Liver (tissue), 3 donors: ENCODE measurements around the gene ZNF536.

Source experiments
- EGR1 ChIP-seq, 2 donors: IDR thresholded peaks; 2 replicates each; pipeline ENCODE4 v1.6.1; 2016 to 2018; ENCODE audit warnings: antibody characterized with exemption in 2 of 2, low read depth in 2 of 2
- FOXA1 ChIP-seq: IDR thresholded peaks from 2 replicates; pipeline ENCODE4 v1.6.1; 2016; ENCODE audit warnings: antibody characterized with exemption
- GABPA ChIP-seq, 2 donors: IDR thresholded peaks in 1 of 2; conservative IDR thresholded peaks in 1 of 2; 2 replicates each; pipeline ENCODE4 v1.6.1; 2016; ENCODE audit warnings: antibody characterized with exemption in 2 of 2, mild to moderate bottlenecking in 1 of 2, moderate library complexity in 1 of 2
- HNF4A ChIP-seq, 2 donors: conservative IDR thresholded peaks; 2 replicates each; pipeline ENCODE4 v1.6.1; 2016; ENCODE audit warnings: antibody characterized with exemption in 2 of 2, mild to moderate bottlenecking in 2 of 2
- JUND ChIP-seq, 2 donors: IDR thresholded peaks; 2 replicates each; pipeline ENCODE4 v1.6.1; 2016; ENCODE audit warnings: antibody characterized with exemption in 2 of 2
- RAD21 ChIP-seq, 2 donors: IDR thresholded peaks; 2 replicates each; pipeline ENCODE4 v1.6.1; 2016; ENCODE audit warnings: antibody characterized with exemption in 2 of 2, mild to moderate bottlenecking in 2 of 2
- RXRA ChIP-seq, 2 donors: IDR thresholded peaks; 2 replicates each; pipeline ENCODE4 v1.6.1; 2017 to 2018; ENCODE audit warnings: antibody characterized with exemption in 2 of 2, mild to moderate bottlenecking in 1 of 2
- SP1 ChIP-seq: IDR thresholded peaks from 2 replicates; pipeline ENCODE4 v1.6.1; 2018; ENCODE audit warnings: antibody characterized with exemption, mild to moderate bottlenecking
- TAF1 ChIP-seq: conservative IDR thresholded peaks from 2 replicates; pipeline ENCODE4 v1.6.1; 2016; ENCODE audit warnings: antibody characterized with exemption, mild to moderate bottlenecking
- YY1 ChIP-seq: IDR thresholded peaks from 2 replicates; pipeline ENCODE4 v1.6.1; 2016; ENCODE audit warnings: antibody characterized with exemption, mild to moderate bottlenecking
- TF ChIP-seq, protein P1 (sequence below): IDR thresholded peaks from 2 replicates; pipeline ENCODE4 v1.6.1; 2016; ENCODE audit warnings: antibody characterized with exemption
- TF ChIP-seq, protein P2 (sequence below): fragments of 150-350 bp; IDR thresholded peaks from 2 replicates; pipeline ENCODE4 v1.5.1; 2017; ENCODE audit warnings: improper control_type of control experiment, low read depth, low read length; ENCODE audit not compliant: missing input control
- TF ChIP-seq, protein P3 (sequence below): IDR thresholded peaks from 2 replicates; pipeline ENCODE4 v1.6.1; 2016; ENCODE audit warnings: antibody characterized with exemption, mild to moderate bottlenecking
- TF ChIP-seq, protein P4 (sequence below): IDR thresholded peaks from 2 replicates; pipeline ENCODE4 v1.6.1; 2016; ENCODE audit warnings: antibody characterized with exemption
- donor health status: healthy.
- donor health status: healthy.

DNA sequence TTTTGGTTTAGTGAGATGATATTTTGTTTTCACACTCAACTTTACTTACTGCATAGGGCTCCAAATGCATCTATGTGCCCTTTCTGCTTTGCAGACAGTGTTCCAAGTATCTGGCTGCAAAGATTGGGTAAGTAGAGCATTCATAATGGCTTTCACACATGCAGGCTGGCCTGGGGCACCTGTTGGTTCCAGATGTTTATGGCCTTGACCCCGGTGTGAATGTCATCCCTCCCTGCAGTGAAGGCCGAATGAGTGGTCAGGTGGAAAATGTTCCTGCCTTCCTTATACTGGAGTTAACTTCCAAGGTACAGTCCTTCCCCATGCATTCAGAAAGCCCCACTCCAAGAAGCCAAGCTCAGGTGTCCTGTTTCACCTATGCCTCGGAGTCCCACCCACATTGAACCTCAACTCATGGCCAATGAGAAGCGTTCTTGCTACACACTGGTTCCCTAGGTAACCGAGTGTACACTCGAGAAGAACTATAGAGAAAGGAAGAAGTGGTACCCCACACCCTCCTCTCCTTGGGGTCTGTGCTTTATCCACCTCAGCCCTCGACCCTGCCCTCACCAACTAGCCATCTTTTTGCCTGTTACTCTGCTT, 23.0 kb upstream of the ZNF536 start:
- no peak for TF ChIP-seq RAD21 (IDR thresholded peaks at IDR 0.05)
- TF ChIP-seq, protein P1, sequence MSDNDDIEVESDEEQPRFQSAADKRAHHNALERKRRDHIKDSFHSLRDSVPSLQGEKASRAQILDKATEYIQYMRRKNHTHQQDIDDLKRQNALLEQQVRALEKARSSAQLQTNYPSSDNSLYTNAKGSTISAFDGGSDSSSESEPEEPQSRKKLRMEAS: no peak
- TF ChIP-seq, protein P2, sequence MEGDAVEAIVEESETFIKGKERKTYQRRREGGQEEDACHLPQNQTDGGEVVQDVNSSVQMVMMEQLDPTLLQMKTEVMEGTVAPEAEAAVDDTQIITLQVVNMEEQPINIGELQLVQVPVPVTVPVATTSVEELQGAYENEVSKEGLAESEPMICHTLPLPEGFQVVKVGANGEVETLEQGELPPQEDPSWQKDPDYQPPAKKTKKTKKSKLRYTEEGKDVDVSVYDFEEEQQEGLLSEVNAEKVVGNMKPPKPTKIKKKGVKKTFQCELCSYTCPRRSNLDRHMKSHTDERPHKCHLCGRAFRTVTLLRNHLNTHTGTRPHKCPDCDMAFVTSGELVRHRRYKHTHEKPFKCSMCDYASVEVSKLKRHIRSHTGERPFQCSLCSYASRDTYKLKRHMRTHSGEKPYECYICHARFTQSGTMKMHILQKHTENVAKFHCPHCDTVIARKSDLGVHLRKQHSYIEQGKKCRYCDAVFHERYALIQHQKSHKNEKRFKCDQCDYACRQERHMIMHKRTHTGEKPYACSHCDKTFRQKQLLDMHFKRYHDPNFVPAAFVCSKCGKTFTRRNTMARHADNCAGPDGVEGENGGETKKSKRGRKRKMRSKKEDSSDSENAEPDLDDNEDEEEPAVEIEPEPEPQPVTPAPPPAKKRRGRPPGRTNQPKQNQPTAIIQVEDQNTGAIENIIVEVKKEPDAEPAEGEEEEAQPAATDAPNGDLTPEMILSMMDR: no peak
- TF ChIP-seq TAF1: no peak
- no peak for TF ChIP-seq YY1
- TF ChIP-seq, protein P3, sequence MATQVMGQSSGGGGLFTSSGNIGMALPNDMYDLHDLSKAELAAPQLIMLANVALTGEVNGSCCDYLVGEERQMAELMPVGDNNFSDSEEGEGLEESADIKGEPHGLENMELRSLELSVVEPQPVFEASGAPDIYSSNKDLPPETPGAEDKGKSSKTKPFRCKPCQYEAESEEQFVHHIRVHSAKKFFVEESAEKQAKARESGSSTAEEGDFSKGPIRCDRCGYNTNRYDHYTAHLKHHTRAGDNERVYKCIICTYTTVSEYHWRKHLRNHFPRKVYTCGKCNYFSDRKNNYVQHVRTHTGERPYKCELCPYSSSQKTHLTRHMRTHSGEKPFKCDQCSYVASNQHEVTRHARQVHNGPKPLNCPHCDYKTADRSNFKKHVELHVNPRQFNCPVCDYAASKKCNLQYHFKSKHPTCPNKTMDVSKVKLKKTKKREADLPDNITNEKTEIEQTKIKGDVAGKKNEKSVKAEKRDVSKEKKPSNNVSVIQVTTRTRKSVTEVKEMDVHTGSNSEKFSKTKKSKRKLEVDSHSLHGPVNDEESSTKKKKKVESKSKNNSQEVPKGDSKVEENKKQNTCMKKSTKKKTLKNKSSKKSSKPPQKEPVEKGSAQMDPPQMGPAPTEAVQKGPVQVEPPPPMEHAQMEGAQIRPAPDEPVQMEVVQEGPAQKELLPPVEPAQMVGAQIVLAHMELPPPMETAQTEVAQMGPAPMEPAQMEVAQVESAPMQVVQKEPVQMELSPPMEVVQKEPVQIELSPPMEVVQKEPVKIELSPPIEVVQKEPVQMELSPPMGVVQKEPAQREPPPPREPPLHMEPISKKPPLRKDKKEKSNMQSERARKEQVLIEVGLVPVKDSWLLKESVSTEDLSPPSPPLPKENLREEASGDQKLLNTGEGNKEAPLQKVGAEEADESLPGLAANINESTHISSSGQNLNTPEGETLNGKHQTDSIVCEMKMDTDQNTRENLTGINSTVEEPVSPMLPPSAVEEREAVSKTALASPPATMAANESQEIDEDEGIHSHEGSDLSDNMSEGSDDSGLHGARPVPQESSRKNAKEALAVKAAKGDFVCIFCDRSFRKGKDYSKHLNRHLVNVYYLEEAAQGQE: no peak
- TF ChIP-seq FOXA1: no peak
- no peak for TF ChIP-seq SP1
- TF ChIP-seq EGR1 (IDR thresholded peaks at IDR 0.05; ENCODE audit: low read depth in 2 of 2): no peak
- no peak for TF ChIP-seq JUND (IDR thresholded peaks at IDR 0.05)
- TF ChIP-seq, protein P4, sequence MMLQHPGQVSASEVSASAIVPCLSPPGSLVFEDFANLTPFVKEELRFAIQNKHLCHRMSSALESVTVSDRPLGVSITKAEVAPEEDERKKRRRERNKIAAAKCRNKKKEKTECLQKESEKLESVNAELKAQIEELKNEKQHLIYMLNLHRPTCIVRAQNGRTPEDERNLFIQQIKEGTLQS: no peak
- no peak for TF ChIP-seq GABPA (IDR thresholded peaks at IDR 0.05 in 1 of 2, conservative IDR thresholded peaks at IDR 0.05 in 1 of 2)
- no peak for TF ChIP-seq HNF4A (conservative IDR thresholded peaks at IDR 0.05)
- no peak for TF ChIP-seq RXRA (IDR thresholded peaks at IDR 0.05)
